Upper lobe of right lung (tissue), 1 donor: ENCODE results near the gene DMKN. TPM values are rescaled to one million over a fixed set of nuclear protein-coding genes. Genes with fewer than 3 reads are reported as not detected.

Source experiments
- ATAC-seq: fragments of 200-7000 bp; cut with Tn5 transposase; one replicate; pipeline ENCODE4 v1.9.1; 2020; ENCODE audit warnings: mild to moderate bottlenecking, moderate library complexity
- DNase-seq: peaks from one replicate; pipeline ENCODE4 v3.0.0-alpha.2; 2020
- H3K27ac ChIP-seq: fragments of 200-600 bp; one replicate; pipeline ENCODE4 v1.8.0; 2022
- H3K27me3 ChIP-seq: fragments of 200-600 bp; one replicate; pipeline ENCODE4 v1.8.0; 2022; ENCODE audit warnings: mild to moderate bottlenecking
- H3K36me3 ChIP-seq: fragments of 200-600 bp; one replicate; pipeline ENCODE4 v1.8.0; 2022
- H3K4me1 ChIP-seq: fragments of 200-600 bp; one replicate; pipeline ENCODE4 v1.8.0; 2022
- H3K4me3 ChIP-seq: fragments of 200-600 bp; one replicate; pipeline ENCODE4 v1.8.0; 2022; ENCODE audit warnings: mild to moderate bottlenecking
- H3K9me3 ChIP-seq: fragments of 200-600 bp; one replicate; pipeline ENCODE4 v1.8.0; 2022
- intact Hi-C: fragments of 100-400 bp; cut with DNase I; formaldehyde crosslinking; loops from one replicate; pipeline ENCODE4 v1.11.0; 2022
- total RNA-seq: library from RNA; stranded (reverse); fragmentation: NEBNext Ultra II Directional; extraction: Animal tissue kit (Norgen Biotek cat#: 25700); gene quantifications from one replicate; pipeline ENCODE4 v1.2.1, GENCODE V29; 2021
- TF ChIP-seq, protein P1 (sequence below): fragments of 200-600 bp; IDR thresholded peaks from one replicate; pipeline ENCODE4 v1.8.0; 2022; ENCODE audit warnings: antibody characterized with exemption
- donor health status: DM: no; HTN: yes; CAD: no; lungs with severe emphysema.

Gene DMKN
- total RNA-seq, 1 donor from 2014 or later: 79.8 TPM

DNA sequence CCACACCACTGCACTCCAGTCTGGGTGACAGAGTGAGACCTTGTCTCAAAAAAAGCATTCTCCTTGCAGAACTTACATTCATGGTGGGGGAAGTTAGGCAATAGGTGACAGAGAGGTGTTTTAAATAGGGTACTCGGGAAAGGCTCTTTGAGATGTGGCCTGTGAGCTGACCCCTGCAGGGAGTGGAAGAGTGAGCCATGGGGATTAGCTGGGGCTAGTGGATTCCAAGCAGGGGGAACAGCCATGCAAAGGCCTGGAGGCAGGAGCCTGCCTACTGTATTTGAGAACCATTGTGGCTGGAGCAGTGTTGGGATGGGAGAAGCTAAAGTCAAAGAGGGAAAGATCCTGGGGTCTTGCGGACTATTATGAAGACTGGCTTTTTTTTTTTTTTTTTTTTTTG is 3.9 kb upstream of the DMKN start:
- ATAC-seq: no peak
- Histone ChIP-seq H3K9me3 (no peaks in the 10 kb centered on the region), H3K4me1 (no peaks in the 10 kb centered on the region), H3K27me3 (peaks cover 22% of the 10 kb centered on the region), H3K27ac (no peak overlapping the region), H3K4me3 (no peak overlapping the region), H3K36me3 (no peaks in the 10 kb centered on the region)
- intact Hi-C loops: no loop called here
- DNase-seq: no peak
- TF ChIP-seq, protein P1, sequence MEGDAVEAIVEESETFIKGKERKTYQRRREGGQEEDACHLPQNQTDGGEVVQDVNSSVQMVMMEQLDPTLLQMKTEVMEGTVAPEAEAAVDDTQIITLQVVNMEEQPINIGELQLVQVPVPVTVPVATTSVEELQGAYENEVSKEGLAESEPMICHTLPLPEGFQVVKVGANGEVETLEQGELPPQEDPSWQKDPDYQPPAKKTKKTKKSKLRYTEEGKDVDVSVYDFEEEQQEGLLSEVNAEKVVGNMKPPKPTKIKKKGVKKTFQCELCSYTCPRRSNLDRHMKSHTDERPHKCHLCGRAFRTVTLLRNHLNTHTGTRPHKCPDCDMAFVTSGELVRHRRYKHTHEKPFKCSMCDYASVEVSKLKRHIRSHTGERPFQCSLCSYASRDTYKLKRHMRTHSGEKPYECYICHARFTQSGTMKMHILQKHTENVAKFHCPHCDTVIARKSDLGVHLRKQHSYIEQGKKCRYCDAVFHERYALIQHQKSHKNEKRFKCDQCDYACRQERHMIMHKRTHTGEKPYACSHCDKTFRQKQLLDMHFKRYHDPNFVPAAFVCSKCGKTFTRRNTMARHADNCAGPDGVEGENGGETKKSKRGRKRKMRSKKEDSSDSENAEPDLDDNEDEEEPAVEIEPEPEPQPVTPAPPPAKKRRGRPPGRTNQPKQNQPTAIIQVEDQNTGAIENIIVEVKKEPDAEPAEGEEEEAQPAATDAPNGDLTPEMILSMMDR: no peak

DNA sequence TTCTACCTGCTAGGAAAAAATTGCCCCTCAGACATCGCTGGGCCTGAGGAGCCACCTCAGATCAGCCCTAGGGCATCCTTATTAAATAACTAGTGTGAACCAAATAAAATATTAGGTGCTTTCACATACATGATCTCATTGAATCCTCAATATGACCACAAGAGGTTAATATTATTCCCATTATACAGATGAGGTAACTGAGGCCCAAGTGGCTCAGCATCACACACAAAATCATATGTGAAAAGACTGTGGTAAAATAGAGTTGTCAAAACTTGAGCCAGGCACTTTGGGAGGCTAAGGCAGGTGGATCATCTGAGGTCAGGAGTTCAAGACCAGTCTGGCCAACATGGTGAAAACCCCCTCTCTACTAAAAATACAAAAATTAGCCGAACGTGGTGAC is 2.9 kb upstream of the DMKN start:
- H3K4me3 ChIP-seq: no peak overlapping the region
- intact Hi-C loops: no loop called here

DNA sequence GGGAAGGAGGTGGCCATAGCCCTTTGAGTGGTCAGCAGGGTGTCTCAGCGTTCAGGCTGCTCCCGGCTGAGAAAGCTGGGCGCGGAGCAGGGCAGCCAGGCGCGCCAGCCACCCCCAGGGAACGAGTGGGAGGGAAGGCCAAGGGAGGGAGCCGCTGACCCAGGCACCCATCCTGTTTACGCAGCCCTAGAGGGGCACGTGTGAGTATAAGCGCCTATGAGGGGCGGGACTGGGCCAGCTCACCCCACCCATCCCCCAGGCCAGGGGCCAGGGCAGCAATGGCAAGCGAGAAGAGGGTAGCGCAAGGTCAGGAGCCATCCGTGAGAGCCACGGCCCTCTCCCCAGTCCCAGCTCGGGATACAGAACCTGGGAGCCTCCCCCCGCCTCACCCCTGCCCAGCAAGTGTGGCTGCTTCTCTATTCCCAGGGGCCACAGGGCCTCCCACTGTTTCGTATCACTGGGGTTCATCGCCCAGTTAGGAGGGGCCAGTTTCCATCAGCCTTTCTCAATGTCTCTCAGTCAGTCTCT is 897 bp upstream of the DMKN start:
- no peaks in the 10 kb centered on the region for H3K36me3 ChIP-seq
- H3K4me1 ChIP-seq: no peaks in the 10 kb centered on the region
- TF ChIP-seq, protein P1: no peak
- ATAC-seq: peak; percentile 2
- intact Hi-C loops: no loop called here
- no peak overlapping the region for H3K4me3 ChIP-seq
- DNase-seq: no peak
- no peaks in the 10 kb centered on the region for H3K9me3 ChIP-seq
- H3K27me3 ChIP-seq: peaks cover 35% of the 10 kb centered on the region
- no peak overlapping the region for H3K27ac ChIP-seq

More for the DNA sequence above, 2.9 kb upstream of the DMKN start:
- H3K27ac ChIP-seq: no peak overlapping the region
- H3K36me3 ChIP-seq: no peaks in the 10 kb centered on the region
- H3K27me3 ChIP-seq: peaks cover 27% of the 10 kb centered on the region
- DNase-seq (no peak), ATAC-seq (no peak)
- no peaks in the 10 kb centered on the region for H3K9me3 ChIP-seq
- TF ChIP-seq, protein P1: no peak
- no peaks in the 10 kb centered on the region for H3K4me1 ChIP-seq

DNA sequence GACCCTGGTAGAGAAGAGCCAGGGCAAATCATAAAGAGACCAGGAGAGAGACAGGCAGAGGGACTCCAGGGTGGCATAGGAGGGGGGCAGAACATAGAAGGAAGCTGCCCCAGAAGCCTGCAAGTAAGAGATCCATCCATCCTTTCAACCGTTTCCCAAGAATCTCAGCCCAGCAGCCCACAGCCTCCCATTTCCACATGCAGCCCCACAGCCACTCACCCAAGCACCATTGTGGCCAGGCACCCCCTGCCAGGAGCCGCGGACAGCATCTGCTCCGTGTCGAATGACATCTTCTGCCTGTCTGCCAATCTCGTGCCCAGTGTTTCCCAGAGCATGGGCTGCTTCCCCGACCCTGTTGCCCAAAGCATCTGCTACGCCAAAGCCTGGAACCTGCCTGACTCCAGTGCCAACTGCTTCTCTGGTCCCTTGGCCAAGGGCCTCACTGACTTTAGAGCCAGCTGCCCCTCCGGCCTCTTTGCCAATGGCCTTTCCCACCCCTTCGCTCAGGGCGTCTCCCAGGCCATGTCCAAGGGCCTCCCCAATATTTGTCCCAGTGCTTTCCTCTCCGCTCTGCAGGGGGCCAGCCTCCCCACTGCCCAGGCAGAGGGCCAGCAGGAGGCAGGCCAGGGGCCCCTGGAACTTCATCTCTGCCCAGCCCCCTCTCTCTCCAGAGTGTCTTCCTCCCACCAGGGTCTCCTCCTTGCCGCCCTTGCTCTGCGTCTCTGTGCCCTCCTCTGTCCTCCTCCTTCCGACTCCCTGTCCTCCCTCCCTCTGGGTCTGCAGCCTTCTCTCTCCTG is 420 bp downstream of the DMKN start:
- Histone ChIP-seq H3K4me3 (no peak overlapping the region), H3K4me1 (no peaks in the 10 kb centered on the region), H3K9me3 (no peaks in the 10 kb centered on the region), H3K36me3 (no peaks in the 10 kb centered on the region), H3K27ac (no peak overlapping the region), H3K27me3 (peaks cover 29% of the 10 kb centered on the region)
- DNase-seq (no peak), ATAC-seq (no peak)
- TF ChIP-seq, protein P1: no peak
- intact Hi-C loops: no loop called here

DNA sequence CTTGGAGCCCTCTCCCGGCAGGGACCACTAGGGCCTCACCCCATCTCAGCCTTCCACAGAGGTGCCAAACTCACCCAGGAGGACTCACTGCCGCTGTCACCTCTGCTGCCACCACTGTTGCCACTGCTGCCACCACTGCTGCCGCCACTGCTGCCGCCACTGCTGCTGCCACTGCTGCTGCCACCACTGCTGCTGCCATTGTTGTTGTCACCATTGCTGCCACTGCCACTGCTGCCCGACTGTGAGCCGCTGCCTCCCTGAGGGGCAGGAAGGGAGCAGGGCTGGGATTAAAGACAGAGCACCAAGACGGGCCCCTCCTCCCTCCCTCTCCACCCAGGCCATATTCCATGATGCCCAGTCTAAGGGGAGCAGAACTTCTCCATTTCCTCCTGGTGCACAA is 2.1 kb downstream of the DMKN start:
- Histone ChIP-seq H3K36me3 (no peaks in the 10 kb centered on the region), H3K9me3 (no peaks in the 10 kb centered on the region), H3K4me3 (no peak overlapping the region), H3K4me1 (no peaks in the 10 kb centered on the region), H3K27me3 (peaks cover 29% of the 10 kb centered on the region), H3K27ac (no peak overlapping the region)
- intact Hi-C loops: no loop called here
- ATAC-seq (no peak), DNase-seq (no peak)
- TF ChIP-seq, protein P1: no peak
